SK-N-SH (cell line): ENCODE results near the gene DDX25. TPM values are rescaled to one million over a fixed set of nuclear protein-coding genes. Genes with fewer than 3 reads are reported as not detected.

Source experiments
- CTCF ChIA-PET: fragments of 300-600, 350-600 bp; formaldehyde crosslinking; extraction: SDS; loops from one replicate; lab custom pipeline; 2021; lab: Yijun Ruan, JAX
- POLR2A ChIA-PET: fragments of 350-600 bp; sonication (Branson Sonifier 250); formaldehyde crosslinking; extraction: SDS; loops from one replicate; lab custom pipeline; 2020; ENCODE audit warnings: antibody characterized with exemption, inconsistent platforms; lab: Yijun Ruan, JAX
- DNase-seq: peaks from one replicate; pipeline ENCODE4 v3.0.0; 2012
- H2AFZ ChIP-seq: fragments of 200-600 bp; sonication (generic); 2 replicates; pipeline ENCODE4 v1.8.1; 2016; ENCODE audit warnings: antibody characterized with exemption, mild to moderate bottlenecking, low read depth
- H3F3A ChIP-seq: fragments of 200-600 bp; sonication (generic); replicated peaks from 2 replicates; pipeline ENCODE3; 2016; ENCODE audit warnings: antibody characterized with exemption, mild to moderate bottlenecking; ENCODE audit not compliant: insufficient read depth
- H3K27ac ChIP-seq, 2 experiments: fragments of 200-500 bp in 1 of 2; fragments of 200-600 bp in 1 of 2; sonication (Bioruptor generic) in 1 of 2; sonication (generic), shearing (Covaris generic) in 1 of 2; 2 replicates each; pipeline versions ENCODE4 v1.5.1 to v1.6.1; 2014 to 2016; ENCODE audit warnings: low read depth in 2 of 2, inconsistent platforms in 1 of 2, low read length in 1 of 2, mild to moderate bottlenecking in 1 of 2, mixed read lengths in 1 of 2
- H3K27me3 ChIP-seq: fragments of 200-600 bp; sonication (generic), shearing (Covaris generic); 2 replicates; pipeline ENCODE4 v1.6.1; 2016; ENCODE audit warnings: mixed run types; ENCODE audit not compliant: insufficient read depth
- H3K36me3 ChIP-seq, 2 experiments: fragments of 200-500 bp in 1 of 2; fragments of 200-600 bp in 1 of 2; sonication (Bioruptor generic) in 1 of 2; sonication (generic) in 1 of 2; replicated peaks in 1 of 2; 2 replicates each; pipeline versions ENCODE3 to v1.5.1; 2014 to 2016; ENCODE audit warnings: low read length in 1 of 2, mild to moderate bottlenecking in 1 of 2; ENCODE audit not compliant: insufficient read depth in 2 of 2, control insufficient read depth in 1 of 2
- H3K4me1 ChIP-seq, 2 experiments: fragments of 200-500 bp in 1 of 2; fragments of 200-600 bp in 1 of 2; sonication (Bioruptor generic) in 1 of 2; sonication (generic), shearing (Covaris generic) in 1 of 2; 2 replicates each; pipeline versions ENCODE4 v1.5.1 to v1.6.1; 2014 to 2016; ENCODE audit warnings: low read depth in 1 of 2, low read length in 1 of 2, mixed run types in 1 of 2; ENCODE audit not compliant: insufficient read depth in 2 of 2, control insufficient read depth in 1 of 2
- H3K4me2 ChIP-seq: fragments of 200-600 bp; sonication (generic), shearing (Covaris generic); 2 replicates; pipeline ENCODE4 v1.6.1; 2017; ENCODE audit warnings: mixed run types
- H3K4me3 ChIP-seq, 2 experiments: fragments of 200-500 bp in 1 of 2; fragments of 200-600 bp in 1 of 2; sonication (Bioruptor generic) in 1 of 2; sonication (generic), shearing (Covaris generic) in 1 of 2; 2 replicates each; pipeline versions ENCODE4 v1.5.1 to v1.8.1; 2014 to 2016; ENCODE audit warnings: low read depth in 2 of 2, inconsistent platforms in 1 of 2, low read length in 1 of 2, mild to moderate bottlenecking in 1 of 2, mixed read lengths in 1 of 2, moderate library complexity in 1 of 2
- H3K79me2 ChIP-seq: fragments of 200-600 bp; sonication (generic); 2 replicates; pipeline ENCODE4 v1.8.1; 2017; ENCODE audit warnings: mild to moderate bottlenecking; ENCODE audit not compliant: insufficient read depth
- H3K9ac ChIP-seq: fragments of 200-600 bp; sonication (generic); 2 replicates; pipeline ENCODE4 v1.6.1; 2017; ENCODE audit warnings: mixed run types
- H3K9me2 ChIP-seq: fragments of 200-600 bp; sonication (generic); 2 replicates; pipeline ENCODE4 v1.6.1; 2017; ENCODE audit warnings: mixed run types
- H3K9me3 ChIP-seq: fragments of 200-600 bp; sonication (generic); 2 replicates; pipeline ENCODE4 v1.6.1; 2017; ENCODE audit warnings: mixed run types, mild to moderate bottlenecking, moderate library complexity
- H4K20me1 ChIP-seq: fragments of 200-600 bp; sonication (generic); 2 replicates; pipeline ENCODE4 v1.6.1; 2017; ENCODE audit warnings: mild to moderate bottlenecking, mixed run types; ENCODE audit not compliant: insufficient read depth
- CHD2 ChIP-seq: fragments of 150-350 bp; IDR thresholded peaks from 2 replicates; pipeline ENCODE4 v1.6.1; 2018; ENCODE audit warnings: low read length; ENCODE audit not compliant: partially characterized antibody
- EZH2phosphoT487 ChIP-seq: fragments of 200-600 bp; sonication (generic); IDR thresholded peaks from 2 replicates; pipeline ENCODE4 v1.6.1; 2017; ENCODE audit warnings: low read depth, mixed run types, mild to moderate bottlenecking, antibody characterized with exemption, moderate library complexity, borderline replicate concordance
- FOXJ3 ChIP-seq: sonication (generic); formaldehyde crosslinking; IDR thresholded peaks from 2 replicates; pipeline ENCODE4 v1.5.1; 2020; ENCODE audit warnings: mild to moderate bottlenecking, missing genetic modification reagents
- FOXM1 ChIP-seq: IDR thresholded peaks from 2 replicates; pipeline ENCODE4 v1.4.0; 2012; ENCODE audit warnings: low read depth, mild to moderate bottlenecking
- GABPA ChIP-seq: IDR thresholded peaks from 2 replicates; pipeline ENCODE4 v1.4.0; 2012; ENCODE audit warnings: low read depth, mild to moderate bottlenecking
- MXI1 ChIP-seq: IDR thresholded peaks from 2 replicates; pipeline ENCODE4 v1.6.1; 2012; ENCODE audit warnings: mild to moderate bottlenecking, low read depth, low read length, improper control_type of control experiment
- NFIC ChIP-seq: IDR thresholded peaks from 2 replicates; pipeline ENCODE4 v1.4.0; 2012; ENCODE audit warnings: borderline replicate concordance
- NRF1 ChIP-seq: IDR thresholded peaks from 2 replicates; pipeline ENCODE4 v1.6.1; 2012; ENCODE audit warnings: low read depth, mild to moderate bottlenecking, low read length
- PBX3 ChIP-seq: IDR thresholded peaks from 2 replicates; pipeline ENCODE4; 2012
- RAD21 ChIP-seq: IDR thresholded peaks from 2 replicates; pipeline ENCODE4 v1.6.1; 2012; ENCODE audit warnings: mild to moderate bottlenecking, low read length
- RCOR1 ChIP-seq: fragments of 150-350 bp; IDR thresholded peaks from 2 replicates; pipeline ENCODE4 v1.6.1; 2017; ENCODE audit warnings: antibody characterized with exemption, low read length
- RFX5 ChIP-seq: IDR thresholded peaks from 2 replicates; pipeline ENCODE4 v1.6.1; 2012; ENCODE audit warnings: mild to moderate bottlenecking, improper control_type of control experiment, low read length
- SIN3A ChIP-seq: IDR thresholded peaks from 2 replicates; pipeline ENCODE4 v1.6.1; 2012; ENCODE audit warnings: low read depth, mild to moderate bottlenecking, low read length, moderate library complexity, borderline replicate concordance
- SMC3 ChIP-seq: IDR thresholded peaks from 2 replicates; pipeline ENCODE4 v1.6.1; 2012; ENCODE audit warnings: low read depth, low read length, improper control_type of control experiment
- TAF1 ChIP-seq: IDR thresholded peaks from 2 replicates; pipeline ENCODE4 v1.6.1; 2012; ENCODE audit warnings: low read depth, mild to moderate bottlenecking, low read length, moderate library complexity, borderline replicate concordance
- TCF12 ChIP-seq: IDR thresholded peaks from 2 replicates; pipeline ENCODE4 v1.4.0; 2012
- TEAD4 ChIP-seq: IDR thresholded peaks from 2 replicates; pipeline ENCODE4 v1.4.0; 2012; ENCODE audit warnings: mild to moderate bottlenecking, borderline replicate concordance; ENCODE audit not compliant: insufficient read depth
- USF2 ChIP-seq: fragments of 150-350 bp; IDR thresholded peaks from 2 replicates; pipeline ENCODE4 v1.6.1; 2017; ENCODE audit warnings: antibody characterized with exemption, low read length, low read depth, borderline replicate concordance
- WGBS: methylation state at CpG from one replicate; pipeline ENCODE4 v1.1.6; 2017; ENCODE audit warnings: low lambda C conversion rate; 5-methylcytosine and 5-hydroxymethylcytosine counted together
- polyA plus RNA-seq, 3 experiments: library from polyadenylated mRNA; depleted of rRNA; stranded (reverse); fragments of >200 nt; gene quantifications; 2 replicates each; pipeline ENCODE4 v1.2.3, GENCODE V29; 2012

DDX25 gene
- polyA plus RNA-seq, 1 of the 3 experiments (the other 2 are of a cell fraction): 0.12 TPM

- H3K9ac ChIP-seq: no peak overlapping the region
- ChIA-PET CTCF (interaction anchor here (1.0 kb wide), 1 partner anchor 53 kb away, joined by 3 read pairs; no protein-coding TSS in a partner anchor), POLR2A (no interaction called here)
- no peaks in the 10 kb centered on the region for H3F3A ChIP-seq
- no peak overlapping the region for H3K4me3 ChIP-seq
- no peaks in the 10 kb centered on the region; a peak in 1 of 4 replicates for H3K4me1 ChIP-seq
- no peaks in the 10 kb centered on the region for H3K9me3 ChIP-seq
- H3K9me2 ChIP-seq: no peaks in the 10 kb centered on the region
- H2AFZ ChIP-seq: no peak overlapping the region
- WGBS: 91% methylated on average over 3 of the region's 3 CpGs
- no peak overlapping the region for H3K4me2 ChIP-seq
- no peaks in the 10 kb centered on the region for H3K79me2 ChIP-seq
- H3K27me3 ChIP-seq: no peaks in the 10 kb centered on the region
- H3K36me3 ChIP-seq: peaks cover 0 to 21% of the 10 kb centered on the region in 2 experiments
- DNase-seq: no peak
- no peak for TF ChIP-seq CHD2
- no peak for TF ChIP-seq NFIC
- TF ChIP-seq TCF12: no peak
- TF ChIP-seq MXI1: no peak
- no peak for TF ChIP-seq TAF1
- no peak for TF ChIP-seq TEAD4
- TF ChIP-seq EZH2phosphoT487: no peak
- no peak for TF ChIP-seq SMC3
- no peak for TF ChIP-seq PBX3
- TF ChIP-seq USF2: no peak
- no peak for TF ChIP-seq FOXJ3
- TF ChIP-seq, all 33 proteins: peak for 0
- H4K20me1 ChIP-seq: no peaks in the 10 kb centered on the region
- no peak overlapping the region for H3K27ac ChIP-seq
Measured at GRCh38 chr11:125977333-125977732, 73.0 kb downstream of the DDX25 start.

GRCh38 chr11:125978181-125978716, 73.9 kb downstream of the DDX25 start:
- Histone ChIP-seq H3F3A (no peaks in the 10 kb centered on the region), H2AFZ (no peak overlapping the region), H3K79me2 (no peaks in the 10 kb centered on the region), H3K4me3 (no peak overlapping the region), H3K4me1 (no peaks in the 10 kb centered on the region; a peak in 1 of 4 replicates), H3K27ac (no peak overlapping the region), H3K27me3 (no peaks in the 10 kb centered on the region), H3K4me2 (no peak overlapping the region), H3K9ac (no peak overlapping the region), H3K9me2 (no peaks in the 10 kb centered on the region), H4K20me1 (no peaks in the 10 kb centered on the region), H3K36me3 (peaks cover 0 to 26% of the 10 kb centered on the region in 2 experiments), H3K9me3 (no peaks in the 10 kb centered on the region)
- ChIA-PET CTCF (no interaction called here), POLR2A (no interaction called here)
- no peak for TF ChIP-seq FOXM1
- TF ChIP-seq RCOR1: no peak
- TF ChIP-seq GABPA: no peak
- TF ChIP-seq RAD21: no peak
- no peak for TF ChIP-seq MXI1
- TF ChIP-seq RFX5: no peak
- no peak for TF ChIP-seq CHD2
- no peak for TF ChIP-seq SIN3A
- TF ChIP-seq NRF1: no peak
- 81% methylated on average over 6 of the region's 6 CpGs for whole genome bisulfite sequencing
- no peak for DNase-seq

Other genes with a start within 250 kb of the DDX25 start
- not detected in 2 replicates for gene ACRV1, start 223.7 kb upstream of the DDX25 start, polyA plus RNA-seq (2012; rRNA removed)
- not detected in 2 replicates for gene PATE1, start 158.2 kb upstream of the DDX25 start, polyA plus RNA-seq (2012; rRNA removed)
- gene PATE2, start 125.7 kb upstream of the DDX25 start, polyA plus RNA-seq (2012; rRNA removed): 0.06 and 0.07 TPM in 2 replicates
- not detected in 2 replicates for gene PATE3, start 116.4 kb upstream of the DDX25 start, polyA plus RNA-seq (2012; rRNA removed)
- not detected in 2 replicates for gene PATE4, start 71.2 kb upstream of the DDX25 start, polyA plus RNA-seq (2012; rRNA removed)
- gene HYLS1, start 16.8 kb upstream of the DDX25 start, polyA plus RNA-seq (2012; rRNA removed): 1.3 and 1.4 TPM in 2 replicates
- 7.0 and 8.3 TPM in 2 replicates for gene PUS3, start 1.3 kb upstream of the DDX25 start, polyA plus RNA-seq (2012; rRNA removed)
- 0.02 and 0.16 TPM in 2 replicates for gene VSIG10L2, start 41.5 kb downstream of the DDX25 start, polyA plus RNA-seq (2012; rRNA removed)
- gene CDON, start 158.4 kb downstream of the DDX25 start, polyA plus RNA-seq (2012; rRNA removed): 3.7 and 4.2 TPM in 2 replicates